ENCODE results near the gene CTNNBIP1.

CTNNBIP1 gene

GRCh38 chr1:9817734-9818133 is 92.3 kb downstream of the CTNNBIP1 start:
- DNase-seq (ENCODE audit: low read depth) = no peak
- no peak for TF ChIP-seq POLR2A (IDR thresholded peaks at IDR 0.05; ENCODE audit: extremely low read depth, insufficient read length)
- no peak for TF ChIP-seq CTCF (IDR thresholded peaks at IDR 0.05; ENCODE audit: low read depth, low read length)
- TF ChIP-seq, protein P1, sequence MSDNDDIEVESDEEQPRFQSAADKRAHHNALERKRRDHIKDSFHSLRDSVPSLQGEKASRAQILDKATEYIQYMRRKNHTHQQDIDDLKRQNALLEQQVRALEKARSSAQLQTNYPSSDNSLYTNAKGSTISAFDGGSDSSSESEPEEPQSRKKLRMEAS (IDR thresholded peaks at IDR 0.05; ENCODE audit: low read depth, low read length) = no peak
- TF ChIP-seq MYC (IDR thresholded peaks at IDR 0.05; ENCODE audit: low read depth, low read length) = no peak

GRCh38 chr1:9816199-9816598 is 93.9 kb downstream of the CTNNBIP1 start:
- TF ChIP-seq, protein P1 (IDR thresholded peaks at IDR 0.05; ENCODE audit: low read depth, low read length) = no peak
- TF ChIP-seq POLR2A (IDR thresholded peaks at IDR 0.05; ENCODE audit: extremely low read depth, insufficient read length) = no peak
- no peak for TF ChIP-seq MYC (IDR thresholded peaks at IDR 0.05; ENCODE audit: low read depth, low read length)
- no peak for TF ChIP-seq CTCF (IDR thresholded peaks at IDR 0.05; ENCODE audit: low read depth, low read length)
- H3K4me3 ChIP-seq (ENCODE audit: low read depth, low read length) = no peak overlapping the region

More at GRCh38 chr1:9817734-9818133, 92.3 kb downstream of the CTNNBIP1 start:
- no peak overlapping the region for H3K4me3 ChIP-seq (ENCODE audit: low read depth, low read length)

DNA sequence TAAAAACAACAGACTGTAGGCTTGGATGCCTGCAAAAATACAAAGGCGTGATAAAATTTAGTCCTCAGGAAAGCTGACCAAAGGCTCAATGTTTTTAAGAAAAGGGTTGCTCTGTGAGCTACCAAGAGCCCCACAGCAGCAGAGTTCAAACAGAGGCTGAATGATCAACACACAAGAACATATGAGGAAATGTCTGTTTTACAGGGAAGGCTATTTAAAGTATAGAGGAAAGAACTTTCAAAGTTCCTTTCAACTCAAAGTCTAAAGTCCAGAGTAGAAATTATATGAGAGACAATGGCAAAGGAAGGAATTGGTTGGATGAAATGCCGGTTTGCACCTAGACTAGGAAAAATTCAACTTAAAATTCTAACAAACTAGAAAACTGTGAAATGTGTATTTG is 94.9 kb downstream of the CTNNBIP1 start:
- H3K4me3 ChIP-seq (ENCODE audit: low read depth, low read length) = no peak overlapping the region
- TF ChIP-seq CTCF (IDR thresholded peaks at IDR 0.05; ENCODE audit: low read depth, low read length) (no peak), POLR2A (IDR thresholded peaks at IDR 0.05; ENCODE audit: extremely low read depth, insufficient read length) (no peak), MYC (IDR thresholded peaks at IDR 0.05; ENCODE audit: low read depth, low read length) (no peak)
- TF ChIP-seq, protein P1 (IDR thresholded peaks at IDR 0.05; ENCODE audit: low read depth, low read length) = no peak
- DNase-seq (ENCODE audit: low read depth) = no peak

More at GRCh38 chr1:9816199-9816598, 93.9 kb downstream of the CTNNBIP1 start:
- no peak for DNase-seq (ENCODE audit: low read depth)

GRCh38 chr1:9814619-9815018 is 95.5 kb downstream of the CTNNBIP1 start:
- H3K4me3 ChIP-seq (ENCODE audit: low read depth, low read length) = no peak overlapping the region
- no peak for TF ChIP-seq MYC (IDR thresholded peaks at IDR 0.05; ENCODE audit: low read depth, low read length)
- no peak for TF ChIP-seq POLR2A (IDR thresholded peaks at IDR 0.05; ENCODE audit: extremely low read depth, insufficient read length)
- DNase-seq (ENCODE audit: low read depth) = no peak

GRCh38 chr1:9811239-9811966 is 98.7 kb downstream of the CTNNBIP1 start:
- H3K4me3 ChIP-seq (ENCODE audit: low read depth, low read length) = no peak overlapping the region
- TF ChIP-seq CTCF (IDR thresholded peaks at IDR 0.05; ENCODE audit: low read depth, low read length) = no peak
- no peak for TF ChIP-seq MYC (IDR thresholded peaks at IDR 0.05; ENCODE audit: low read depth, low read length)
- TF ChIP-seq, protein P1 (IDR thresholded peaks at IDR 0.05; ENCODE audit: low read depth, low read length) = no peak
- TF ChIP-seq POLR2A (IDR thresholded peaks at IDR 0.05; ENCODE audit: extremely low read depth, insufficient read length) = no peak
- DNase-seq (ENCODE audit: low read depth) = no peak

- no peak overlapping the region for H3K4me3 ChIP-seq (ENCODE audit: low read depth, low read length)
- no peak for DNase-seq (ENCODE audit: low read depth)
- TF ChIP-seq, protein P1 (IDR thresholded peaks at IDR 0.05; ENCODE audit: low read depth, low read length) = no peak
- TF ChIP-seq POLR2A (IDR thresholded peaks at IDR 0.05; ENCODE audit: extremely low read depth, insufficient read length) (no peak), MYC (IDR thresholded peaks at IDR 0.05; ENCODE audit: low read depth, low read length) (no peak), CTCF (IDR thresholded peaks at IDR 0.05; ENCODE audit: low read depth, low read length) (no peak)
These were observed 101.0 kb downstream of the CTNNBIP1 start for GRCh38 chr1:9809100-9809510.

Measured in NB4 (cell line).